HepG2 (cell line): ENCODE data around the gene RTBDN. TPM values are rescaled to one million over a fixed set of nuclear protein-coding genes. Genes with fewer than 3 reads are reported as not detected.

ENCODE experiments used
- ATAC-seq: fragments of 200-7000 bp; cut with Tn5 transposase; 3 replicates; pipeline ENCODE4 v1.9.1; 2020; ENCODE audit warnings: mild to moderate bottlenecking, moderate library complexity
- BruUV-seq: library from RNA; stranded (reverse); fragments of 400-500 nt; replicated peaks from 2 replicates; lab custom pipeline; 2021; lab: Mats Ljungman, UMichigan
- CTCF ChIA-PET: fragments of 300-600 bp; formaldehyde crosslinking; extraction: SDS; loops from one replicate; lab custom pipeline; 2021; ENCODE audit warnings: low total read pairs, inconsistent platforms, low intra/inter-chr PET ratio; lab: Yijun Ruan, JAX
- POLR2A ChIA-PET: fragments of 350-600 bp; sonication (Branson Sonifier 250); formaldehyde crosslinking; loops from one replicate; lab custom pipeline; 2020; ENCODE audit warnings: antibody characterized with exemption, inconsistent platforms; lab: Yijun Ruan, JAX
- DNase-seq: peaks from one replicate; pipeline ENCODE4 v3.0.0-alpha.2; 2015; ENCODE audit warnings: low spot score
- FAIRE-seq: peaks from 3 replicates; lab custom pipeline; 2011; peaks lifted over from hg19 to GRCh38; lab: Jason Lieb, UNC
- H2AFZ ChIP-seq: one replicate; pipeline ENCODE4 v1.6.1; 2011; ENCODE audit warnings: low read length, inconsistent platforms
- H3K27ac ChIP-seq: fragments of 300-600 bp; 3 replicates; pipeline ENCODE4 v1.8.0; 2011; ENCODE audit warnings: mixed run types, mild to moderate bottlenecking, mixed read lengths, low read length, inconsistent platforms; ENCODE audit not compliant: insufficient read depth; ENCODE audit errors: extremely low read length
- H3K27me3 ChIP-seq, 2 experiments: fragments of 200-600 bp in 1 of 2; 2 replicates in 1 of 2; 3 replicates in 1 of 2; pipeline versions ENCODE4 v1.6.0 to v1.8.0; 2011; ENCODE audit warnings: low read length in 2 of 2, mild to moderate bottlenecking in 2 of 2, moderate library complexity in 2 of 2, inconsistent platforms in 1 of 2; ENCODE audit not compliant: insufficient read depth in 2 of 2, control insufficient read depth in 1 of 2
- H3K36me3 ChIP-seq, 2 experiments: fragments of 200-600 bp in 1 of 2; replicated peaks in 1 of 2; 2 replicates in 1 of 2; 3 replicates in 1 of 2; pipeline versions ENCODE4 v1.5.1 to v1.8.0; 2011; ENCODE audit warnings: low read length in 2 of 2, inconsistent platforms in 1 of 2; ENCODE audit not compliant: insufficient read depth in 2 of 2, control insufficient read depth in 1 of 2
- H3K4me1 ChIP-seq: 2 replicates; pipeline ENCODE4 v1.5.1; 2012; ENCODE audit warnings: low read length, inconsistent platforms; ENCODE audit not compliant: insufficient read depth
- H3K4me2 ChIP-seq: 2 replicates; pipeline ENCODE4 v1.6.0; 2011; ENCODE audit warnings: low read depth, low read length, inconsistent platforms
- H3K4me3 ChIP-seq, 3 experiments: fragments of 200-600 bp in 1 of 3; sonication (generic), shearing (Covaris generic) in 1 of 3; replicated peaks in 1 of 3; 2 replicates each; pipeline ENCODE4 v1.5.1; 2011 to 2016; ENCODE audit warnings: low read length in 3 of 3, inconsistent platforms in 2 of 3, low read depth in 2 of 3, mild to moderate bottlenecking in 2 of 3, control low read depth in 1 of 3, mixed read lengths in 1 of 3; ENCODE audit not compliant: insufficient read depth in 1 of 3
- H3K79me2 ChIP-seq: one replicate; pipeline ENCODE4 v1.6.1; 2011; ENCODE audit warnings: low read length, inconsistent platforms; ENCODE audit not compliant: insufficient read depth
- H3K9ac ChIP-seq: 2 replicates; pipeline ENCODE4 v1.6.0; 2011; ENCODE audit warnings: mild to moderate bottlenecking, low read depth, low read length, inconsistent platforms; ENCODE audit not compliant: insufficient read depth
- H3K9me3 ChIP-seq: 2 replicates; pipeline ENCODE4 v1.5.1; 2012; ENCODE audit warnings: mild to moderate bottlenecking, low read length
- H4K20me1 ChIP-seq: 2 replicates; pipeline ENCODE4 v1.6.0; 2011; ENCODE audit warnings: inconsistent platforms, mild to moderate bottlenecking, low read length, moderate library complexity; ENCODE audit not compliant: insufficient read depth
- ARID2 ChIP-seq: sonication (generic); formaldehyde crosslinking; IDR thresholded peaks from 2 replicates; pipeline ENCODE4 v1.8.1; 2022; ENCODE audit warnings: mild to moderate bottlenecking, missing genetic modification reagents, borderline replicate concordance
- ARNTL ChIP-seq: sonication (generic); formaldehyde crosslinking; IDR thresholded peaks from 2 replicates; pipeline ENCODE4 v1.4.0; 2020; ENCODE audit warnings: mild to moderate bottlenecking, missing genetic modification reagents
- CEBPG ChIP-seq: IDR thresholded peaks from 2 replicates; pipeline ENCODE4 v1.6.1; 2016
- EP300 ChIP-seq, 3 experiments: sonication (generic) in 1 of 3; formaldehyde crosslinking in 1 of 3; IDR thresholded peaks; 2 replicates each; pipeline versions ENCODE4 v1.5.1 to v1.6.1; 2011 to 2020; ENCODE audit warnings: low read depth in 2 of 3, low read length in 2 of 3, borderline replicate concordance in 1 of 3, improper control_type of control experiment in 1 of 3, mild to moderate bottlenecking in 1 of 3, missing genetic modification reagents in 1 of 3, moderate library complexity in 1 of 3
- FIP1L1 ChIP-seq: fragments of 200-400 bp; formaldehyde crosslinking; IDR thresholded peaks from 2 replicates; pipeline ENCODE4 v1.6.1; 2018; ENCODE audit warnings: low read depth, mild to moderate bottlenecking, low read length, moderate library complexity, borderline replicate concordance; ENCODE audit not compliant: insufficient read depth
- HOXA5 ChIP-seq: sonication (generic); formaldehyde crosslinking; IDR thresholded peaks from 2 replicates; pipeline ENCODE4 v1.4.0; 2020; ENCODE audit warnings: missing genetic modification reagents
- KDM4B ChIP-seq: sonication (generic); formaldehyde crosslinking; IDR thresholded peaks from 2 replicates; pipeline ENCODE4 v1.4.0; 2020; ENCODE audit warnings: missing genetic modification reagents
- MATR3 ChIP-seq: sonication (generic); formaldehyde crosslinking; IDR thresholded peaks from 2 replicates; pipeline ENCODE4 v1.4.0; 2020; ENCODE audit warnings: missing genetic modification reagents
- MED13 ChIP-seq: sonication (generic); formaldehyde crosslinking; IDR thresholded peaks from 2 replicates; pipeline ENCODE4 v1.5.0; 2020; ENCODE audit warnings: missing genetic modification reagents
- MEIS1 ChIP-seq: sonication (generic); formaldehyde crosslinking; IDR thresholded peaks from 2 replicates; pipeline ENCODE4 v1.9.0; 2021; ENCODE audit warnings: mild to moderate bottlenecking, missing genetic modification reagents, moderate library complexity, borderline replicate concordance
- MNT ChIP-seq: fragments of 450-650 bp; IDR thresholded peaks from 2 replicates; pipeline ENCODE4 v1.6.1; 2016
- NCOR1 ChIP-seq: fragments of 200-600 bp; sonication (generic); IDR thresholded peaks from 2 replicates; pipeline ENCODE4 v1.7.0; 2017; ENCODE audit warnings: antibody characterized with exemption, low read length, borderline replicate concordance
- ZBTB8A ChIP-seq: sonication (generic); formaldehyde crosslinking; IDR thresholded peaks from 2 replicates; pipeline ENCODE4 v1.4.0; 2020; ENCODE audit warnings: mild to moderate bottlenecking, low read depth, missing genetic modification reagents, borderline replicate concordance
- ZNF180 ChIP-seq: sonication (generic); formaldehyde crosslinking; IDR thresholded peaks from 2 replicates; pipeline ENCODE4 v1.4.0; 2020; ENCODE audit warnings: low read depth, missing genetic modification reagents, borderline replicate concordance
- ZNF264 ChIP-seq: sonication (generic); formaldehyde crosslinking; IDR thresholded peaks from 2 replicates; pipeline ENCODE4 v1.4.0; 2020; ENCODE audit warnings: missing genetic modification reagents
- ZNF329 ChIP-seq: sonication (generic); formaldehyde crosslinking; IDR thresholded peaks from 2 replicates; pipeline ENCODE4 v1.9.0; 2021; ENCODE audit warnings: low read depth, mild to moderate bottlenecking, missing genetic modification reagents
- ZZZ3 ChIP-seq: sonication (generic); formaldehyde crosslinking; IDR thresholded peaks from 2 replicates; pipeline ENCODE4 v1.4.0; 2020; ENCODE audit warnings: missing genetic modification reagents, mild to moderate bottlenecking, borderline replicate concordance
- WGBS: methylation state at CpG from one replicate; pipeline ENCODE4 v1.1.6; 2017; ENCODE audit warnings: low lambda C conversion rate; 5-methylcytosine and 5-hydroxymethylcytosine counted together
- in situ Hi-C: cut with HindIII; loops from 2 replicates; pipeline ENCODE4 v1.10.0; 2017; ENCODE audit warnings: low pct_unique_long_range_greater_than_20kb; ENCODE audit not compliant: extremely low pct_ligation_motif_present
- intact Hi-C: fragments of 100-400 bp; cut with micrococcal nuclease; formaldehyde crosslinking; loops from one replicate; pipeline ENCODE4 v1.10.0; 2022; ENCODE audit not compliant: unreplicated experiment
- polyA plus RNA-seq, 8 experiments: library from polyadenylated mRNA; depleted of rRNA in 3 of 8; stranded (reverse) in 7 of 8; unstranded in 1 of 8; fragments of >200 nt; fragmentation: Illumina TruSeq in 4 of 8; extraction: Trizol in 4 of 8; gene quantifications; 2 replicates each; pipeline versions ENCODE4 v1.2.1 to v1.2.3, GENCODE V29; 2011 to 2016; ENCODE audit warnings: low read depth in 4 of 8, missing spikeins in 1 of 8, mixed read lengths in 1 of 8; ENCODE audit not compliant: insufficient read depth in 1 of 8
- total RNA-seq, 5 experiments: library from RNA; depleted of rRNA; stranded (reverse); fragments of >200 nt; fragmentation: Illumina TruSeq; extraction: Trizol; gene quantifications; 2 replicates each; pipeline ENCODE4 v1.2.3, GENCODE V29; 2016; ENCODE audit warnings: low read depth in 1 of 5

RTBDN gene
- total and polyA plus RNA-seq, 2 of the 13 experiments (the other 11 are each of a cell fraction or from before 2014, with no cell fraction given) = 0.27 to 0.48 TPM

DNA sequence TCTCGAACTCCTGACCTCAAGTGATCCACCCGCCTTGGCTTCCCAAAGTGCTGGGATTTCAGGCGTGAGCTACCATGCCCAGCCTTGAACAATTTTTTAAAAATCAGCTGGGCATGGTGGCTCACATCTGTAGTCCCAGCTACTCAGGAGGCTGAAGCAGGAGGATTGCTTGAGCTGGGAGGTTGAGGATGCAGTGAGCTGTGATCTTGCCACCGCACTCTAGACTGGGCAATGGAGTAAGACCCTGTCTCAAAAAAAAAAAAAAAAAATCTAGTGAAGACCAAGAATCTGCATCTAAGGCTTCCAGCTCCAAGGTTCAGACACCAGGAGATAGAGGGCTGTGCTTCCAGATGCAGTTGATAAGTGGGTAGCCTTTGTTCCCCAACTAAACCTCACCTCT lies 29.8 kb upstream of the RTBDN start:
- Histone ChIP-seq H2AFZ (no peak overlapping the region), H3K9me3 (no peaks in the 10 kb centered on the region), H3K79me2 (no peaks in the 10 kb centered on the region), H3K27ac (no peak overlapping the region), H3K9ac (no peak overlapping the region), H4K20me1 (no peaks in the 10 kb centered on the region), H3K4me2 (peak overlapping the region; percentile 56), H3K4me1 (peaks cover 19% of the 10 kb centered on the region), H3K4me3 (peak overlapping the region in 1 of 3 experiments; percentile 13; a peak in 1 of 6 replicates), H3K36me3 (no peaks in the 10 kb centered on the region), H3K27me3 (no peaks in the 10 kb centered on the region)
- intact Hi-C loops (no loop called here), in situ Hi-C loops (no loop called here)
- DNase-seq (no peak), ATAC-seq (no peak), FAIRE-seq (no peak)
- ChIA-PET POLR2A (interaction anchor here (1.0 to 1.4 kb wide), 8 partner anchors 9 to 74 kb away, joined by 3 to 15 read pairs (median 4); partner anchors contain the start of genes CALR, FARSA and GCDH), CTCF (interaction anchor here (2.0 kb wide), 1 partner anchor 101 kb away, joined by 7 read pairs; no protein-coding TSS in a partner anchor)
- 82% methylated on average over 4 of the region's 4 CpGs for WGBS
- BruUV-seq = no TSS peak
- no peak for TF ChIP-seq MED13 (CRISPR knock-in tag)
- no peak for TF ChIP-seq ZBTB8A (CRISPR knock-in tag)
- TF ChIP-seq KDM4B (CRISPR knock-in tag) = no peak
- TF ChIP-seq ZNF180 (CRISPR knock-in tag) = no peak
- TF ChIP-seq CEBPG (CRISPR knock-in tag) = no peak
- no peak for TF ChIP-seq ZNF264 (CRISPR knock-in tag)
- no peak for TF ChIP-seq MEIS1 (CRISPR knock-in tag)
- no peak for TF ChIP-seq ZNF329 (CRISPR knock-in tag)
- no peak for TF ChIP-seq MNT
- no peak for TF ChIP-seq FIP1L1
- no peak for TF ChIP-seq NCOR1
- TF ChIP-seq EP300 (IDR thresholded peaks at IDR 0.05; ENCODE audit: low read depth in 2 of 2, low read length in 2 of 2) = no peak
- TF ChIP-seq EP300 (CRISPR knock-in tag; IDR thresholded peaks at IDR 0.05; ENCODE audit: borderline replicate concordance) = no peak
- no peak for TF ChIP-seq ARNTL
- TF ChIP-seq MATR3 (CRISPR knock-in tag) = no peak
- TF ChIP-seq ZZZ3 (CRISPR knock-in tag) = no peak
- no peak for TF ChIP-seq HOXA5 (CRISPR knock-in tag)
- TF ChIP-seq ARID2 (CRISPR knock-in tag) = no peak
